Dermis microvascular lymphatic vessel endothelial cell (primary cell): Measurements from ENCODE around the gene MAPK8. TPM values are rescaled to one million over a fixed set of nuclear protein-coding genes. Genes with fewer than 3 reads are reported as not detected.
"Not testable (repeated sequence)": the region's sequence is repeated elsewhere in the genome, so short reads cannot be mapped to it uniquely, and the experiment has no call there.

Experiments used
- DNase-seq, 2 donors: peaks; one replicate each; pipeline versions ENCODE4 v3.0.0 to v3.0.0-alpha.2; 2010; ENCODE audit warnings: low read depth in 2 of 2
- total RNA-seq: library from RNA; depleted of rRNA; stranded (reverse); fragments of >200 nt; gene quantifications from 2 replicates; pipeline ENCODE4 v1.2.1, GENCODE V29; 2014

The MAPK8 gene
- total RNA-seq, 1 donor from 2014 or later, result 32.3 TPM

DNA sequence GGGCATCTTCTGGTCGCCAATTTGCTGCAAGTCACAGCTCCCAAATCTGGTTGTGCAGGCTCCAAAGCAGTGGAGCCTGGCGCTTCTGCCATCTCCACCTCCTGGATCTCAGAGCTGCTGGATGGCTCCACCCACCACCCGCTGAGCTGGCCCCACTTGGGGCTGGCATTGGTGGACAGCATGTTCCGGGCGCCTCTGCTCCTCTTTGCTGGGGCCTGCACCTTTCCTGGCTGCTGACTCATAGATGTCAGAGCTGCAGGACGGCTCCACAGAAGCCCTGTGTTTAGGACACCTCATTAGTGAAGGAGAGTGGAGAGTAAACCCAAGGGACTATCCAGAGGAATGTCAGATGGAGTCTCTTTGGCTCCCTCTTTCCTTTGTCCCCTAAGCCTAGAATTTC is 27.4 kb downstream of the MAPK8 start:
- no peak for DNase-seq

- no peak for DNase-seq
These were observed 29.3 kb downstream of the MAPK8 start for GRCh38 chr10:48335788-48336187.

DNA sequence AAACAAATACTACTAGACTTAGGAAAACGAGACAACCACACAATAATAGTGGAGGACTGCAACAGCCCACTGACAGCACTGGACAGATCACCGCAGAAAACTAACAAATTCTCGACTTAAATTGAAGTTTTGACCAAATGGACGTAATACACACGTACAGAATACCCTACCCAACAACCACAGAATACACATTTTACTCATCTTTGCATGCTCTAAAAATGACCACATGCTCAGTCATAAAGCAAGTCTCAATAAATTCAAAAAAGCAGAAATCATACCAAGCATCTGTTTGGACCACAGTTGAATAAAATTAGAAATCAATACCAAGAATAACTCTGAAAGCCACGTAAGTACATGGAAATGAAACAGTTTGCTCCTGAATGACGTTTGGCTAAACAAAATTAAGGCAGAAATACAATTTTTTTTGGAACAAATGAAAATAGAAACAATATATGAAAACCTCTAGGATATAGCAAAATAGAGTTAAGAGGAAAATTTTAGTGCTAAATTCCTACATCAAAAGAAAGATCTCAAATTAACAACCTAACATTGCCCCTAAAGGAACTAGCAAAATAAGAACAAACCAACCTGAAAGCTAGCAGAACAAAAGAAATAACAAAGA is 30.6 kb downstream of the MAPK8 start:
- DNase-seq, result no peak

DNA sequence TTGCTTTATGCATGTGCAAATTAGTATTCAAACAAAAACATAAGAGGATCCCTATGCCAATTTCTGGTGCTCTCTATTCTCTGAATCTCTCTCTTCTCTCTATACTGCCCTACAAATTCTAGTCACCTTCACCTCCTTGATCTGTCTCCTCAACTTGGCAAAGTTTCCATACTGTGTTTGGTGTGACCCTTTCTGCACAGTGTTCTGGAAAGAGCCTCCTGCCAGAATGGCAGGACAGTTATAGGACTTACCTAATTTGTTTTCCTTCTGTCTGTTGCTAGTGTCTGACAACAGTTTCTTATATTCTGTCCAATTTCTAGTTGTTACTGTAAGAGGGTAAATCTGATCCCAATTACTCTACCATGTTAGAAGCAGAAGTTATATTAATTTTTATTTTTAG is 34.3 kb downstream of the MAPK8 start:
- DNase-seq, result no peak

DNA sequence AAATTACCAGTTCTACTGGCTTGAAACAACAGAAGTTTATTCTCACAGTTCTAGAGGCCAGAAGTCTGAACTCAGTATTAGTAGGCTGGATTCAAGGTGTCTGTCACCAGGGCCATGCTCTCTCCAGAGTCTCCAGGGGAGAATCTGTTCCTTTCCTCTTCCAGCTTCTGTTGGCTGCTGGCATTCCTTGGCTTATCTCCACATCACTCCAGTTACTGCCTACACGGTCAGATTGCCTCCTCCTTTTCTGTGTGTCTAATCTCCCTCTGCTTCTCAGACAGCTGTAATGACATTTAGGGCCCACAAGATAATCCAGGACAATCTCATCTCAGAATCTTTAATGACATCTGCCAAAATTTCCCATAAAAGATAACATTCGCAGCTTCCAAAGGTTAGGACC is 36.6 kb downstream of the MAPK8 start:
- no peak for DNase-seq

GRCh38 chr10:48343921-48344598 is 37.6 kb downstream of the MAPK8 start:
- no peak for DNase-seq

- not testable (repeated sequence) for DNase-seq
These were observed 39.8 kb downstream of the MAPK8 start for GRCh38 chr10:48346248-48346647.

DNA sequence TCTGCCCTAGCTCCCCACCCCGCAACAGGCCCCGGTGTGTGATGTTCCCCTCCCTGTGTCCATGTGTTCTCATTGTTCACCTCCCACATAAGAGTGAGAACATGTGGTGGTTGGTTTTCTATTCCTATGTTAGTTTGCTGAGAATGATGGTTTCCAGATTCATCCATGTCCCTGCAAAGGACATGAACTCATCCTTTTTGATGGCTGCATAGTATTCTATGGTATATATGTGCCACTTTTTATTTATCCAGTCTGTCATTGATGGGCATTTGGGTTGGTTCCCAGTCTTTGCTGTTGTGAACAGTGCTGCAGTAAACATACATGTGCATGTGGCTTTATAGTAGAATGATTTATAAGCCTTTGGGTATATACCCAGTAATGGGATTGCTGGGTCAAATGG is 41.1 kb downstream of the MAPK8 start:
- not testable (repeated sequence) for DNase-seq

DNA sequence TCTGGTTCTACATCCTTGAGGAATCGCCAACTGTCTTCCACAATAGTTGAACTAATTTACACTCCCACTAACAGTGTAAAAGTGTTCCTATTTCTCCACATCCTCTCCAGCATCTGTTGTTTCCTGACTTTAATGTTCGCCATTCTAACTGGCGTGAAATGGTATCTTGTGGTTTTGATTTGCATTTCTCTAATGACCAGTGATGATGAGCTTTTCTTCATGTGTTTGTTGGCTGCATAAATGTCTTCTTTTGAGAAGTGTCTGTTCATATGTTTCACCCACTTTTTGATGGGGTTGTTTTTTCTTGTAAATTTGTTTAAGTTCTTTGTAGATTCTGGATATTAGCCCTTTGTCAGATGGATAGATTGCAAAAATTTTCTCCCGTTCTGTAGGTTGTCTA is 41.5 kb downstream of the MAPK8 start:
- not testable (repeated sequence) for DNase-seq

DNA sequence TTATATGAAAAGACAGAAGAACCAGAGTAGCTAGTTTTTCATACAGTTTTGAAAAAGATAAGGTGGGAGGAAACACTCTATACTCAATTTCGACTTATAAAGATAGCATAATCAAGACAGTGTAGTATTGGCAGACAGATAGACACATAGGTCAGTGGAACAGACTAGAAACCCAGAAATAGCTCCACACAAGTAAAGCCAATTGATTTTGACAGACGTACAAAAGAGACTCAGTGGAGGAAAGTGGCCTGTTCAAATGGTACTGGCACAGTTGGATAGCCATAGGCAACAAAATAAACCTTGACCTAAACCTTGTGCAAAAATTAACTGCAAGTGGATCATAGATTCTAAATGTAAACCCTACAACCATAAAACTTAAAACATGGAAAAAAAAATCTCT is 46.8 kb downstream of the MAPK8 start:
- DNase-seq, result no peak

GRCh38 chr10:48357631-48358030 is 51.2 kb downstream of the MAPK8 start:
- peak; percentile 9 to 23 for DNase-seq

DNA sequence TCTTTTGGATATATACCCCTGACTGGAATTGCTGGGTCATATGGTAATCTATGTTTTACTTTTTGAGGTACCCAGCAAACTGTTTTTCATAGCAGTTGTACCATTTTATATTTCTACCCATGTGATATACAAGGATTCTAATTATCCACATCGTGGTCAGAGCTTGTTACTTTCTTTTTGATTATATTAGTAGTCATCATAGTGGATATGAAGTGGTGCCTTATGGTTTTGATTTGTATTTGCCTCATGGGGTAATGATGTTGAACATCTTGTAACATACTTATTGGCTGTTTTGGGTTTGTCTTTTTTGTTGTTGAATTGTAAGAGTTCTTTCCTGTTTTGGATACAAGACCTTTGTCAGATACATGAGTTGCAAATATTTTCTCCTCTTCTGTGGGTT is 51.7 kb downstream of the MAPK8 start:
- no peak for DNase-seq

GRCh38 chr10:48358838-48359237 is 52.4 kb downstream of the MAPK8 start:
- no peak for DNase-seq

DNA sequence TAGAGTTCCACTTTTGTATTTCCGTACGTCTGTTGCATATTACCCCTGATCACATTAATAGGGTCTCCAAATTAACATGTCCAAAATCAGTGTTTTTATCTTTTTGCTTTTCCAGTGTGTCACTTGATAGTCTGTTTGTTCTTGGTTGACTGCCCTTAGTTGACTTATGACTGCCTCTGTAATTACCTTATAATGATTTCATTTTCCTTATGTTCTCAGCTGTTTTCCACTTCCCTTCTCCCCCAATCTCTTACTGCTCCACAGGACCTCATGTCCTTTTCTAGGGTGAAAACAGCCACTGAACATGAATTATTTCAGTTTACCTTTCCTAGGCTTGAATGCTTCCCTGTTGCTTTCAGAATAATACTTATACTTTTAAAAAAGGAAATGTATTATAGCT is 54.7 kb downstream of the MAPK8 start:
- peak in 1 of 2 donors; percentile 76 for DNase-seq

DNA sequence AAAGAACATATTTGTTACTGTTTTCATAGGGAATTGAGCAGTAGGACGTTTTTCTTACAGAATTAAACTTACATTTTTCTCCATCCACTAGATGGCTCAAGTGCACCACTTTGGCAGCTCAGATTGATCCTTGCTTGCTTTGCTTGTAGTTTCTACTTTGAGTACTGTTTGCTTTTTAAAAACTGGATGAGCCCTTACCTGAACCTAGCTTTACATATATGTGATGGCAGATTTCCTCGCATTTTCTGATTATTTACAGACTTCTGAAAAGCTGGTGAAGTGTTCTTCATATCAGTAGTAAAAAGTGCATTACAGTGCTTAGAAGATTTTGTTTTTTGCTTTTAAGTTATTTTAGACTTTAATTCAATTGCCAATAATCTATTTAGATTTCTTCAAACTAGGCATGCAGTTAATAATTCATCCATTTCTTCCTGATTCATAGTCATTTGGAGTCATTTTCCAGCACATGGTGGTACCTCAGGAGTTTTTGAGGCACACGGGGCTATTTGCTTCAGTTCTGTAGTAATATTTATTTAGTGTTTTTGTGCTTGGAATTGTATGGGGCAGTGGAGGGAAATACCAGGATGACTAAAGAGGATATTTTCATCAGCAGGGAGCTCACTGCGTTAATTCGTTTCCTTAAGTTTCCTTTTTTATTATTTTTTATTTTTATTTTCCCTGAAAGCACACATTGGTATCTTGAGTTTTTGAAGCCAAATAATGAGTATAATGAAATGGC is 57.3 kb downstream of the MAPK8 start:
- DNase-seq, result peak; percentile 75 to 85

GRCh38 chr10:48364659-48365405 is 58.4 kb downstream of the MAPK8 start:
- DNase-seq, result peak in 1 of 2 donors; percentile 91

- no peak for DNase-seq
These were observed 59.2 kb downstream of the MAPK8 start for GRCh38 chr10:48365668-48366067.

- peak in 1 of 2 donors; percentile 22 for DNase-seq
These were observed 59.8 kb downstream of the MAPK8 start for GRCh38 chr10:48366261-48366660.

- DNase-seq, result no peak
These were observed 63.0 kb downstream of the MAPK8 start for GRCh38 chr10:48369501-48369900.

DNA sequence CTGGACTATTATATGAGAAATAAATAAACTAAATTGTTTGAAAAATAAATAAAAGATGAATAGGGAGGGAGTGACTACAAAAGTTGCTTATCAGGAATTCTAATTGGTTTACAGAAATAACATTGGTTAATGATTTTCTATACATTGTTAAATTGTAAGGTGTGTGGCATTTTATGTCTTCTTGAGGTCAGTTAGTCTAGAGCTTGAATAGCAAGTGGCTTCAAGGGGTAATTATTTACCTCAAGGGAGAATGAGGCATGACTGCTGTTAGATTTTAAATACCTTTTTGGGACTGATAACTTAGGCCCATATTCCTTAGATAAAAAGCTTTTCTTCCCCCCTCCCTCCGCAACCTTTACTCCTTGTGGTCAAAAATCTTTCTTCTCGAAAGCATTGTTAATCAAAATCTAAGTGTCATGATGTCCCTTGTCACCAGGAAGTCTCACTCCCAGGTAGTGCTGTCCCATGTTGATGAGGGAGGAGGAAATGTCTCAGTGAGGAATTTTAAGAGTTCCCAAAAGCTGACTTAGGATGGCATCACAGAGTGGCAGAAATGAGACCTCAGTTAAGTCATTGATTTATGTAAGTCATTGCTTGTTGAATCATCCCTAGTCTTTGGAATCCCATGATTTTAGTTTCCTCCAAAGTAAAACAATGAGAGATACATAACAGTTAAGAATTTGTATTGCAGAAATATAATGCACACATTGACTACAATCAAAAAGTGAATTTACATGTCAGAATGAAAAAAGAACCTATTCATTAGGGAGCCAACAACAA is 71.5 kb downstream of the MAPK8 start:
- no peak for DNase-seq

DNA sequence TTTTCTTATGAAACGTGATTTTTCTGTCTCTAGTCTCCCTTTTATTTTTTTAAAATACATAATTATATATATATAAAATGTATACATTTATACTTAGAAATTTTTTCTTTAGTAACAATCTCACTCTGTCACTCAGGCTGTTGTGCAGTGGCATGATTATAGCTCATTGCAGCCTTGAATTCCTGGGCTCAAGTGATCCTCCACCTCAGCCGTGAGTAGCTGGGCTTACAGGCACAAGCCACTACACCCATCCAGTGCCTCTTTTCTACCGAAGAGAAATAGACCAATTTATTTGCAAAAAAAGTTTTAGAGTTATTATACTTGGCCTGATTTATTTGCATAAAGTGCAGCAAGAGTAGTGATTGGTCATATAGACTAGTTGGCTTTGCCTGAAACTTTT is 72.2 kb downstream of the MAPK8 start:
- no peak for DNase-seq
